Measurements from ENCODE around the gene GPX5.

The GPX5 gene

DNA sequence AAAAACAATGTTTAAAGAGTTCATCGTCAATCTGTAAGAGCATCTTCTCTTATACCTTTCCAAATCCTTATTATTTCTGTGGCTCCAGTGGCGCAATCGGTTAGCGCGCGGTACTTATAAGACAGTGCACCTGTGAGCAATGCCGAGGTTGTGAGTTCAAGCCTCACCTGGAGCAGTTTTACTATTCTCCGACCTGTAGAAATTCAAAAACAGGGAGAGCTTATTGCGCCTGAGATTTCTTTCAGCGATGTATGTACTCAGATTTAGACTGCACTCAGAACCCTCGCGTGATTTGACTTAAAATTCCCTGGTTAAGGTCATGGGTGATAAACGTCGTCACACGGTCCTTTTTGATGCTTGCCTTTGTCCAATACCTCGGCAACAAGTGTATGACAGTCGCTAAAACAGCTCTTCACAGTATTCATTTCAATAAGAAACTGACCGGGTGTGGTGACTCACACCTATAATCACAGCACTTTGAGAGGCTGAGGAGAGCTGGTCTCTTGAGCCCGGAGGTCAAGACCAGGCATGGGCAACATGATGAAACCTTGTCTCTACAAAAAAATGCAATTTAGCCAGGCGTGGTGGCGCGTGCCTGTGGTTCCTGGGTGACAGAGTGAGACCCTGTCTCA, 11.9 kb downstream of the GPX5 start:
- TF ChIP-seq SIN3A (IDR thresholded peaks at IDR 0.05; ENCODE audit: borderline replicate concordance, insufficient read depth, low read length) = no peak
- TF ChIP-seq FOXP2 (optimal IDR thresholded peaks at IDR 0.05; ENCODE audit: borderline replicate concordance, extremely low read depth, extremely low read length, insufficient read depth) = no peak
- TF ChIP-seq POLR2AphosphoS5 (IDR thresholded peaks at IDR 0.05; ENCODE audit: low read depth, low read length) = no peak
- TF ChIP-seq, protein P1, sequence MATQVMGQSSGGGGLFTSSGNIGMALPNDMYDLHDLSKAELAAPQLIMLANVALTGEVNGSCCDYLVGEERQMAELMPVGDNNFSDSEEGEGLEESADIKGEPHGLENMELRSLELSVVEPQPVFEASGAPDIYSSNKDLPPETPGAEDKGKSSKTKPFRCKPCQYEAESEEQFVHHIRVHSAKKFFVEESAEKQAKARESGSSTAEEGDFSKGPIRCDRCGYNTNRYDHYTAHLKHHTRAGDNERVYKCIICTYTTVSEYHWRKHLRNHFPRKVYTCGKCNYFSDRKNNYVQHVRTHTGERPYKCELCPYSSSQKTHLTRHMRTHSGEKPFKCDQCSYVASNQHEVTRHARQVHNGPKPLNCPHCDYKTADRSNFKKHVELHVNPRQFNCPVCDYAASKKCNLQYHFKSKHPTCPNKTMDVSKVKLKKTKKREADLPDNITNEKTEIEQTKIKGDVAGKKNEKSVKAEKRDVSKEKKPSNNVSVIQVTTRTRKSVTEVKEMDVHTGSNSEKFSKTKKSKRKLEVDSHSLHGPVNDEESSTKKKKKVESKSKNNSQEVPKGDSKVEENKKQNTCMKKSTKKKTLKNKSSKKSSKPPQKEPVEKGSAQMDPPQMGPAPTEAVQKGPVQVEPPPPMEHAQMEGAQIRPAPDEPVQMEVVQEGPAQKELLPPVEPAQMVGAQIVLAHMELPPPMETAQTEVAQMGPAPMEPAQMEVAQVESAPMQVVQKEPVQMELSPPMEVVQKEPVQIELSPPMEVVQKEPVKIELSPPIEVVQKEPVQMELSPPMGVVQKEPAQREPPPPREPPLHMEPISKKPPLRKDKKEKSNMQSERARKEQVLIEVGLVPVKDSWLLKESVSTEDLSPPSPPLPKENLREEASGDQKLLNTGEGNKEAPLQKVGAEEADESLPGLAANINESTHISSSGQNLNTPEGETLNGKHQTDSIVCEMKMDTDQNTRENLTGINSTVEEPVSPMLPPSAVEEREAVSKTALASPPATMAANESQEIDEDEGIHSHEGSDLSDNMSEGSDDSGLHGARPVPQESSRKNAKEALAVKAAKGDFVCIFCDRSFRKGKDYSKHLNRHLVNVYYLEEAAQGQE (IDR thresholded peaks at IDR 0.05; ENCODE audit: insufficient read depth in 1 of 2, low read depth in 2 of 2, low read length in 2 of 2) = no peak
- TF ChIP-seq TAF1 (IDR thresholded peaks at IDR 0.05; ENCODE audit: borderline replicate concordance, insufficient read depth, low read length) = no peak

DNA sequence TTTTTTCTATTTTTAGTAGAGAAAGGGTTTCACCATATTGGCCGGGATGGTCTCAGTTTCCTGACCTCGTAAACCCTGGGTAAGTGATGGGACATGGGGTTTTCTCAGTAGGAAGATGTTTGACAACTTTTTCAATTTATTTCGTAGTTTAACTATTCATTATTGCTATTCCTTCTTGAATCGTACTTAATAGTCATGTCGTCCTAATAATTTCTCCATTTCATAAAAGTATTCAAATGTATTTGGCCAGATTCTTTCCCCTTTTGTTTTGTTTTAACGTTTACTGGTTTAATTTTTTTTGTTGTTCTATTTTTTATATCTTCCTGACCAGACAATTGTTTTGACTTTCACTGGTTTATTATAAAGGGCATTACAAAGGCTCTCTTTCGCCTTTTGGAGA, 16.3 kb downstream of the GPX5 start:
- TF ChIP-seq SIN3A (IDR thresholded peaks at IDR 0.05; ENCODE audit: borderline replicate concordance, insufficient read depth, low read length) (no peak), FOXP2 (optimal IDR thresholded peaks at IDR 0.05; ENCODE audit: borderline replicate concordance, extremely low read depth, extremely low read length, insufficient read depth) (no peak), POLR2AphosphoS5 (IDR thresholded peaks at IDR 0.05; ENCODE audit: low read depth, low read length) (no peak), TAF1 (IDR thresholded peaks at IDR 0.05; ENCODE audit: borderline replicate concordance, insufficient read depth, low read length) (no peak)
- TF ChIP-seq, protein P1 (IDR thresholded peaks at IDR 0.05; ENCODE audit: insufficient read depth in 1 of 2, low read depth in 2 of 2, low read length in 2 of 2) = no peak

DNA sequence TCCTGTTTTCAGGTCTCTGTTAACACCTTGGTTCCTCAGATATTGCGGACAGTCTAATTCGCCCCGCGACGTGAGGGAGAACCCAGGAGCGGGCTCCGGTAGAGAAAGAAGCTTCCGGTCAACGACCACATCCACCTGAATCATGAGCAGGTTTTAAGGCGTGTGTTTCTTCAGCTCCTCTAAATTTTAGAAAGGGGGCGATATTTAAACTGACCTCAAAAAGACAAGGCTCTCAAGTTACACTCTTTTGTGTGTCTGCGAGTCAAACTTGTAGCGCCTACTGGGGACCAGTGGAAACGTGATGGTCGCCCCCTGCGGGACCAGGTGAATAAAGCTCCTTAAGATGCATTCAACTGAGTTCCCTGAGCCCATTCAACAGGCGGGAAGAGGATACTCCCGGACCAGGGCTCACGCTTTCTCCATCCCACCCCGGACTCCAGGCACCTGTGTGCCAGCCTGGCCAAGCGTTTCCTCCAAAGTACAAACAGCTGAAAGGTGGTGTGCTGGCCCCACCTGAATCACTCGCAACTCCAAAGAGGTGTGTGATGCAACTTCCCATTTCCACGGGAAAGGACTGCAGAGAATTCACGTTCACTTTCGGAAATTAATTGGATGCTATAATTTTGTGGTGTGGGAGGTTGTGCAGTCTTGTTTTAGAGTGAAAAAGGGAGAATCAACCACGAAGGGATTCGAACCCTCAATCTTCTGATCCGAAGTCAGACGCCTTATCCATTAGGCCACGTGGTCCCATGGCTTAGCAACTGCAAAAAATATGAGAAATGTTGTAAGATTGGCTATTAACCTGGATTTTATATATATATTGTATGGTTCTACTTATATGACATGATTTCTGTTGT, 17.0 kb downstream of the GPX5 start:
- peak; percentile 16; the same call in 1 of the 2 replicates for TF ChIP-seq TAF1 (IDR thresholded peaks at IDR 0.05; ENCODE audit: borderline replicate concordance, insufficient read depth, low read length)
- no peak for TF ChIP-seq FOXP2 (optimal IDR thresholded peaks at IDR 0.05; ENCODE audit: borderline replicate concordance, extremely low read depth, extremely low read length, insufficient read depth)

DNA sequence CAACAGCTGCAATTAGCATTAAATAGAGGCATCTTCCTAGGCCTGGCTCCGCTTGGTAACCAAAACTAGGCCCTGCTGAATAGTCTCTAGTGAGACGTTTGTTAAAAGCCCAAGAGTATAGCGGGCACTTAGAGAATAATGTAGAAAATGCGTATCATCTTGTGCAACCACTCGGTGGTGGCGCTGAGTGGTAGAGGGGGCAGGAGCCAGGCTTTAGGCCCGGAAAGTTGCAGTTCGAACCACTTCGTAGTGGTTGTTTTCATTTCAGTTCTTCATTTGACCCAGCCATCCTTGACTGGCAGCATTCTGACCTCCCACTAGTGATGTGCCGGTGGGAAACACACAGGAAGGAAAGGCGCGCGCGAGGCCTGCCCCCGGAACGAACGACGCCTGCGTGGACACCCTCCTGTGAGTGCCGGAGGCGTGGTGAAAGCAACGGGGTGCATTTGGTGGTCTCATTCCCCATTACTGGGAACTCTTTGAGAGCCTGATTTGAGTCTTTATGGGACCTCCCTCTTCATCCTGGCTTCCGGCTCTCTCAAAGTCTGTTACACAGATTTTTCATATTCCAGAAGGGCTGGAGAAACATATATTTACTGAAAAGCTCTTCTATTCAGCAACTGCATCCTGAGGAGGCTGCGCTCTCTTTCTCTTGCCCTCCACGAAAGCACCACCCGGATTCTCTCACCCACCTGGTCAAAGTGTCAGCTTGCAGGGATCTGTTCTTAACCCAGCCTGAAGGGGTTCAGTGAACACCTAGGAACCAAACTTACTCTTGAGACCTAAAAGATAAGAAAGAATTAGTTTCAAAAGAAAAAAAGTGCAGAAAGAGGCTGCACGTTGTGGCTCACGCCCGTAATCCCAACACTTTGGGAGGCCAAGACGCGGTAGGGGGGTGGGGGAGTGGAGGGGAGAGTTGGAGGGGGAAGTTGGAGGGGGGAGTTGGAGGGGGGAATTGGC, 18.2 kb downstream of the GPX5 start:
- TF ChIP-seq FOXP2 (optimal IDR thresholded peaks at IDR 0.05; ENCODE audit: borderline replicate concordance, extremely low read depth, extremely low read length, insufficient read depth) (no peak), POLR2AphosphoS5 (IDR thresholded peaks at IDR 0.05; ENCODE audit: low read depth, low read length) (no peak), TAF1 (IDR thresholded peaks at IDR 0.05; ENCODE audit: borderline replicate concordance, insufficient read depth, low read length) (no peak), SIN3A (IDR thresholded peaks at IDR 0.05; ENCODE audit: borderline replicate concordance, insufficient read depth, low read length) (no peak)
- TF ChIP-seq, protein P1 (IDR thresholded peaks at IDR 0.05; ENCODE audit: insufficient read depth in 1 of 2, low read depth in 2 of 2, low read length in 2 of 2) = no peak

DNA sequence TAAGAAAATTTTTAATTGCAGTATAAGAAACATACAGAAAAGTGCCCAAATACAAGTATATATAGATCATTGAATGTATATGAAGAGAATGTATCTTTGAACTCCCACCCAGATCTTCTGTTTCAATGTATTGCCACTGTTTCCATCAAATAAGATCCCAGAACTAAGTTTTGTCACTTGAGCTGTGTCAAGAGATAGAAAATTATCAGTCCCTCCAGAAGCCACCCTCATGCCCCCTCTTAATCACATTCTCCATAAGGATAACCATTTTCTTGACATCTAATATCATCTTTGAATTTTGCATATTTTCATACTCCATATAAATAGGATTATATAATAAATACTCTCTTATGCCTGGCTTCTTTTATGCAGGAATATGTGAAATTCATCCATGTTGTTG, 20.3 kb downstream of the GPX5 start:
- TF ChIP-seq TAF1 (IDR thresholded peaks at IDR 0.05; ENCODE audit: borderline replicate concordance, insufficient read depth, low read length) (no peak), SIN3A (IDR thresholded peaks at IDR 0.05; ENCODE audit: borderline replicate concordance, insufficient read depth, low read length) (no peak)

Measured in PFSK-1 (cell line).